ENCODE data around the gene PREP. TPM values are rescaled to one million over a fixed set of nuclear protein-coding genes. Genes with fewer than 3 reads are reported as not detected.

Gene PREP
- polyA plus RNA-seq, 2 of the 4 experiments (the other 2 are of a cell fraction): 18.9 to 29.7 TPM

DNA sequence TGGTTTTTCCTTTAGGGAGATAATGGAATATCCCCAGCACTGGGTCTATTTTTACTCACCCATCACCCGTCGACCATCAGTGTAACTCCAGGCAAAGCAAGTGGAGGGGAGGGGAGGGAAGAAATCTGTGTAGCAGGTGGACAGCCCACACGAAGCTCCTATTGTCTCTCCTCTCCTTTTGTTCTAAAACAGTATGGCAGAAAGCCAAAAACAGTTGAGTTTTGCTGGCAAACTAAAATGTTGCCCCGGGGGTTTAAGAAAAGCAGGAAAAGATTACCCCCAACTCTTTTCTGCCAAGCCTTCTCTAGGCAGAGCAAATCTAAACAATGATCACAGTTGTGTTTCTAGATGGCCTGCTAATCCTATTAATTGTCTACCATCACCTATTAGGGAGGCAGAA lies 89.7 kb downstream of the PREP start:
- no peaks in the 10 kb centered on the region for H3K9me3 ChIP-seq
- TF ChIP-seq RCOR1 (IDR thresholded peaks at IDR 0.05; ENCODE audit: low read depth, low read length) (no peak), HEYL (CRISPR knock-in tag; IDR thresholded peaks at IDR 0.05) (no peak)
- ChIA-PET CTCF (no interaction called here), POLR2A (no interaction called here)
- WGBS (ENCODE audit: missing lambda C conversion rate): 91% methylated on average over 4 of the region's 4 CpGs
- H3K4me3 ChIP-seq: no peak overlapping the region
- FAIRE-seq (no peak), ATAC-seq (no peak), DNase-seq (ENCODE audit: low read depth in 1 of 2, low spot score in 1 of 2) (no peak)
- no peak overlapping the region for H3K27ac ChIP-seq
- peaks cover 1% of the 10 kb centered on the region; the same call in 1 of the 3 replicates for H3K4me1 ChIP-seq
- H3K4me2 ChIP-seq: no peak overlapping the region

DNA sequence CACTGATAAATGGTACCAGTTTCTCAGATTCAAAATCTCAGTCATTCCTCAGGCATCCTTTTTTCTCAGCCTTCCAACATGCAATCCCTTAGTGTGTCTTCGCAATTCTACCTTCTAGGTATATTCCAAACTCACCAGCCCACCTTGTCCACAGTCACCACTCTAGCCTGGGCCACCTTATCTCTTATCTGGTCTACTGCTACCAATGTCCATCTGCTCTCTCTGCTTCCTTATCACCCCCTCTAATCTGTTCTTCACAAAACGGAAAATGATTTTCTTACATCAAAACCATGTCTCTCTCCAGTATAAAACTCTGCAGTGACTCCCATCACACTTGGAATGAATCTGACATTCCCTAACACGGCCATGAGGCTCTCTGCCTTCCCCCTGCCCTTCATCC lies 91.9 kb downstream of the PREP start:
- H3K9me3 ChIP-seq: no peaks in the 10 kb centered on the region
- no peaks in the 10 kb centered on the region for H3K4me1 ChIP-seq
- no peak for ATAC-seq
- no peak overlapping the region for H3K4me3 ChIP-seq
- ChIA-PET POLR2A (no interaction called here), CTCF (no interaction called here)
- DNase-seq (ENCODE audit: low read depth in 1 of 2, low spot score in 1 of 2): no peak
- WGBS (ENCODE audit: missing lambda C conversion rate): 84% methylated on average over 3 of the region's 3 CpGs
- H3K27ac ChIP-seq: no peak overlapping the region
- TF ChIP-seq, protein P1, sequence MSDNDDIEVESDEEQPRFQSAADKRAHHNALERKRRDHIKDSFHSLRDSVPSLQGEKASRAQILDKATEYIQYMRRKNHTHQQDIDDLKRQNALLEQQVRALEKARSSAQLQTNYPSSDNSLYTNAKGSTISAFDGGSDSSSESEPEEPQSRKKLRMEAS (IDR thresholded peaks at IDR 0.05): no peak
- TF ChIP-seq, protein P2, sequence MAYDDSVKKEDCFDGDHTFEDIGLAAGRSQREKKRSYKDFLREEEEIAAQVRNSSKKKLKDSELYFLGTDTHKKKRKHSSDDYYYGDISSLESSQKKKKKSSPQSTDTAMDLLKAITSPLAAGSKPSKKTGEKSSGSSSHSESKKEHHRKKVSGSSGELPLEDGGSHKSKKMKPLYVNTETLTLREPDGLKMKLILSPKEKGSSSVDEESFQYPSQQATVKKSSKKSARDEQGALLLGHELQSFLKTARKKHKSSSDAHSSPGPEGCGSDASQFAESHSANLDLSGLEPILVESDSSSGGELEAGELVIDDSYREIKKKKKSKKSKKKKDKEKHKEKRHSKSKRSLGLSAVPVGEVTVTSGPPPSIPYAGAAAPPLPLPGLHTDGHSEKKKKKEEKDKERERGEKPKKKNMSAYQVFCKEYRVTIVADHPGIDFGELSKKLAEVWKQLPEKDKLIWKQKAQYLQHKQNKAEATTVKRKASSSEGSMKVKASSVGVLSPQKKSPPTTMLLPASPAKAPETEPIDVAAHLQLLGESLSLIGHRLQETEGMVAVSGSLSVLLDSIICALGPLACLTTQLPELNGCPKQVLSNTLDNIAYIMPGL (CRISPR knock-in tag; IDR thresholded peaks at IDR 0.05; ENCODE audit: borderline replicate concordance): no peak
- TF ChIP-seq MAZ (IDR thresholded peaks at IDR 0.05; ENCODE audit: borderline replicate concordance, low read depth, low read length) (no peak), CBX8 (IDR thresholded peaks at IDR 0.05) (no peak), RCOR1 (IDR thresholded peaks at IDR 0.05; ENCODE audit: low read depth, low read length) (no peak), NR3C1 (IDR thresholded peaks at IDR 0.05) (no peak), BHLHE40 (IDR thresholded peaks at IDR 0.05; ENCODE audit: low read depth, low read length) (no peak), EP300 (IDR thresholded peaks at IDR 0.05) (no peak), RNF2 (IDR thresholded peaks at IDR 0.05; ENCODE audit: borderline replicate concordance, low read depth) (no peak)
- FAIRE-seq: no peak
- H3K4me2 ChIP-seq: no peak overlapping the region

DNA sequence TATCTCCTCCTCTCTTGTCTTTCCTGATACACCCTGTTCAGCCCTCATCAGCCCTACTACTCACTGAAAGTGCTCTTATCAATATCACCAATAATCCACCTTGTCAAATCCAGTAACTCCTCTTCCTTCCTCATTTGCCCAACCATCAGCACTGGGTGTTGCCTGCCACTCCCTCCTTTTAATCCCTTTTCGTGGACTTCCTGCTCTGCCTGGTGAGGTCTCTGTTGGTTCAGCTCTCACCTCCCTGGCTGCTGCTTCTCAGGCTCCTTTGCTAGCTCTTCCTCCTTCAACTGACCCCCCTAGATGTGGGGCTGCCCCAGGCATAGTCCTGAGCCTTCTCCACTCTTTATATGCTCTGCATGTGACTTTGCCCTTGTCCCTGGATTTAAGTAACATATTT lies 92.5 kb downstream of the PREP start:
- Histone ChIP-seq H3K4me3 (no peak overlapping the region), H3K9me3 (no peaks in the 10 kb centered on the region), H3K4me2 (no peak overlapping the region), H3K27ac (no peak overlapping the region), H3K4me1 (no peaks in the 10 kb centered on the region)
- WGBS (ENCODE audit: missing lambda C conversion rate): 73% methylated on average over 1 of the region's 1 CpG
- FAIRE-seq (no peak), ATAC-seq (no peak), DNase-seq (ENCODE audit: low read depth in 1 of 2, low spot score in 1 of 2) (no peak)
- ChIA-PET CTCF (interaction anchor here (0.8 kb wide), 1 partner anchor 53 kb away, joined by 3 read pairs; no protein-coding TSS in a partner anchor), POLR2A (no interaction called here)
- TF ChIP-seq, protein P3, sequence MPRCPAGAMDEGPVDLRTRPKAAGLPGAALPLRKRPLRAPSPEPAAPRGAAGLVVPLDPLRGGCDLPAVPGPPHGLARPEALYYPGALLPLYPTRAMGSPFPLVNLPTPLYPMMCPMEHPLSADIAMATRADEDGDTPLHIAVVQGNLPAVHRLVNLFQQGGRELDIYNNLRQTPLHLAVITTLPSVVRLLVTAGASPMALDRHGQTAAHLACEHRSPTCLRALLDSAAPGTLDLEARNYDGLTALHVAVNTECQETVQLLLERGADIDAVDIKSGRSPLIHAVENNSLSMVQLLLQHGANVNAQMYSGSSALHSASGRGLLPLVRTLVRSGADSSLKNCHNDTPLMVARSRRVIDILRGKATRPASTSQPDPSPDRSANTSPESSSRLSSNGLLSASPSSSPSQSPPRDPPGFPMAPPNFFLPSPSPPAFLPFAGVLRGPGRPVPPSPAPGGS (IDR thresholded peaks at IDR 0.05): no peak
- no peak for TF ChIP-seq JUNB (IDR thresholded peaks at IDR 0.05)
- no peak for TF ChIP-seq MAFK (IDR thresholded peaks at IDR 0.05; ENCODE audit: partially characterized antibody)
- TF ChIP-seq TFCP2L1 (CRISPR knock-in tag; IDR thresholded peaks at IDR 0.05): no peak
- TF ChIP-seq, protein P4, sequence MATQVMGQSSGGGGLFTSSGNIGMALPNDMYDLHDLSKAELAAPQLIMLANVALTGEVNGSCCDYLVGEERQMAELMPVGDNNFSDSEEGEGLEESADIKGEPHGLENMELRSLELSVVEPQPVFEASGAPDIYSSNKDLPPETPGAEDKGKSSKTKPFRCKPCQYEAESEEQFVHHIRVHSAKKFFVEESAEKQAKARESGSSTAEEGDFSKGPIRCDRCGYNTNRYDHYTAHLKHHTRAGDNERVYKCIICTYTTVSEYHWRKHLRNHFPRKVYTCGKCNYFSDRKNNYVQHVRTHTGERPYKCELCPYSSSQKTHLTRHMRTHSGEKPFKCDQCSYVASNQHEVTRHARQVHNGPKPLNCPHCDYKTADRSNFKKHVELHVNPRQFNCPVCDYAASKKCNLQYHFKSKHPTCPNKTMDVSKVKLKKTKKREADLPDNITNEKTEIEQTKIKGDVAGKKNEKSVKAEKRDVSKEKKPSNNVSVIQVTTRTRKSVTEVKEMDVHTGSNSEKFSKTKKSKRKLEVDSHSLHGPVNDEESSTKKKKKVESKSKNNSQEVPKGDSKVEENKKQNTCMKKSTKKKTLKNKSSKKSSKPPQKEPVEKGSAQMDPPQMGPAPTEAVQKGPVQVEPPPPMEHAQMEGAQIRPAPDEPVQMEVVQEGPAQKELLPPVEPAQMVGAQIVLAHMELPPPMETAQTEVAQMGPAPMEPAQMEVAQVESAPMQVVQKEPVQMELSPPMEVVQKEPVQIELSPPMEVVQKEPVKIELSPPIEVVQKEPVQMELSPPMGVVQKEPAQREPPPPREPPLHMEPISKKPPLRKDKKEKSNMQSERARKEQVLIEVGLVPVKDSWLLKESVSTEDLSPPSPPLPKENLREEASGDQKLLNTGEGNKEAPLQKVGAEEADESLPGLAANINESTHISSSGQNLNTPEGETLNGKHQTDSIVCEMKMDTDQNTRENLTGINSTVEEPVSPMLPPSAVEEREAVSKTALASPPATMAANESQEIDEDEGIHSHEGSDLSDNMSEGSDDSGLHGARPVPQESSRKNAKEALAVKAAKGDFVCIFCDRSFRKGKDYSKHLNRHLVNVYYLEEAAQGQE (IDR thresholded peaks at IDR 0.05): no peak
- no peak for TF ChIP-seq HOXB5 (CRISPR knock-in tag; IDR thresholded peaks at IDR 0.05)
- TF ChIP-seq, protein P5, sequence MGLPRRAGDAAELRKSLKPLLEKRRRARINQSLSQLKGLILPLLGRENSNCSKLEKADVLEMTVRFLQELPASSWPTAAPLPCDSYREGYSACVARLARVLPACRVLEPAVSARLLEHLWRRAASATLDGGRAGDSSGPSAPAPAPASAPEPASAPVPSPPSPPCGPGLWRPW (IDR thresholded peaks at IDR 0.05): no peak
- TF ChIP-seq NPAS2 (CRISPR knock-in tag; IDR thresholded peaks at IDR 0.05; ENCODE audit: borderline replicate concordance): no peak
- no peak for TF ChIP-seq EP300 (IDR thresholded peaks at IDR 0.05)
- TF ChIP-seq ZC3H11A (IDR thresholded peaks at IDR 0.05): no peak
- TF ChIP-seq FOXS1 (CRISPR knock-in tag; IDR thresholded peaks at IDR 0.05): no peak
- no peak for TF ChIP-seq SREBF2 (IDR thresholded peaks at IDR 0.05)
- no peak for TF ChIP-seq CBX2 (IDR thresholded peaks at IDR 0.05; ENCODE audit: borderline replicate concordance, low read depth)
- no peak for TF ChIP-seq POLR2AphosphoS2 (conservative IDR thresholded peaks at IDR 0.05; ENCODE audit: low read length)
- TF ChIP-seq, protein P6, sequence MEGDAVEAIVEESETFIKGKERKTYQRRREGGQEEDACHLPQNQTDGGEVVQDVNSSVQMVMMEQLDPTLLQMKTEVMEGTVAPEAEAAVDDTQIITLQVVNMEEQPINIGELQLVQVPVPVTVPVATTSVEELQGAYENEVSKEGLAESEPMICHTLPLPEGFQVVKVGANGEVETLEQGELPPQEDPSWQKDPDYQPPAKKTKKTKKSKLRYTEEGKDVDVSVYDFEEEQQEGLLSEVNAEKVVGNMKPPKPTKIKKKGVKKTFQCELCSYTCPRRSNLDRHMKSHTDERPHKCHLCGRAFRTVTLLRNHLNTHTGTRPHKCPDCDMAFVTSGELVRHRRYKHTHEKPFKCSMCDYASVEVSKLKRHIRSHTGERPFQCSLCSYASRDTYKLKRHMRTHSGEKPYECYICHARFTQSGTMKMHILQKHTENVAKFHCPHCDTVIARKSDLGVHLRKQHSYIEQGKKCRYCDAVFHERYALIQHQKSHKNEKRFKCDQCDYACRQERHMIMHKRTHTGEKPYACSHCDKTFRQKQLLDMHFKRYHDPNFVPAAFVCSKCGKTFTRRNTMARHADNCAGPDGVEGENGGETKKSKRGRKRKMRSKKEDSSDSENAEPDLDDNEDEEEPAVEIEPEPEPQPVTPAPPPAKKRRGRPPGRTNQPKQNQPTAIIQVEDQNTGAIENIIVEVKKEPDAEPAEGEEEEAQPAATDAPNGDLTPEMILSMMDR (IDR thresholded peaks at IDR 0.05): no peak
- TF ChIP-seq, protein P7, sequence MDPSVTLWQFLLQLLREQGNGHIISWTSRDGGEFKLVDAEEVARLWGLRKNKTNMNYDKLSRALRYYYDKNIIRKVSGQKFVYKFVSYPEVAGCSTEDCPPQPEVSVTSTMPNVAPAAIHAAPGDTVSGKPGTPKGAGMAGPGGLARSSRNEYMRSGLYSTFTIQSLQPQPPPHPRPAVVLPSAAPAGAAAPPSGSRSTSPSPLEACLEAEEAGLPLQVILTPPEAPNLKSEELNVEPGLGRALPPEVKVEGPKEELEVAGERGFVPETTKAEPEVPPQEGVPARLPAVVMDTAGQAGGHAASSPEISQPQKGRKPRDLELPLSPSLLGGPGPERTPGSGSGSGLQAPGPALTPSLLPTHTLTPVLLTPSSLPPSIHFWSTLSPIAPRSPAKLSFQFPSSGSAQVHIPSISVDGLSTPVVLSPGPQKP (IDR thresholded peaks at IDR 0.05; ENCODE audit: low read depth, low read length): no peak

Data from A549 (cell line).